ENCODE data around the gene FADS3. TPM values are rescaled to one million over a fixed set of nuclear protein-coding genes. Genes with fewer than 3 reads are reported as not detected.
A peak's percentile ranks its signal among the peaks of the same experiment; 100 is the strongest.

The FADS3 gene
- total and polyA plus RNA-seq, 2 of the 13 experiments (the other 11 are each of a cell fraction or from before 2014, with no cell fraction given), result 13.4 to 23.2 TPM

DNA sequence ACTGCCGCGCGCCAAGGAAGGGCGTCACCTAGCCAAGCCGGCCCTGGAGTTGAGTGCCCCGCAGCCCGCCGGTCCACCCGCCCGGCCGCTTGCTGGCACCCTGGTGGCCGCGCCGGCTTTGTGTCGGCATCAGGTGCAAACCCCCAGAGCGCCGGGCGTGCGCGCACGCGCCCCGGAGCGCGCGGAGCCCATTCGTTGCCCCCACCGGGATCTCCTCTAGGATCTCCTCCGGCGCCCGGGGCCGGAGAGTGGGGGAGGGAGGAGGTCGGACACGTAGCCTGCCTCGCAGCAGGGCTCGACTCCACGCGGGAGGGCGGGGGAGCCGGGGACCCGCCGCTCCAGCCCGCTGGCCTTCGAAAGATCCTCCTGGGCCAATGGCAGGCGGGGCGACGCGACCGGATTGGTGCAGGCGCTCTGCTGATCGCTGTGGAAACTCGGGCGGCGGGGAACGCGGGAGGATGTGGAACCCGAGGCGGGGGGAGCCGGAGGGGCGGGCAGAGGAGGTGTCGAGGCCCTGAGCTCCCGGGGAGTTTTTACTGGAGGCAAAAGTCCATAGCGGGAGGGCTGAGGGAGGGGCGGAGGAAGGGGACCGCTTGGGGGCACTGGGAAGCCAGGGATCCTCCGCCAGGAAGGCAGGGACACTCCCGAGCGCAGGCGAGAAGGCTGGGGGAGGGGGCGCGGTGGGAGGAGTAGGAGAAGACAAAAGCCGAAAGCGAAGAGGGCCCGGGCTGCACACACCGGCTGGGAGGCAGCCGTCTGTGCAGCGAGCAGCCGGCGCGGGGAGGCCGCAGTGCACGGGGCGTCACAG lies 63.6 kb downstream of the FADS3 start, which contains the start of gene FADS2 (continued):
- TF ChIP-seq ZNF781 (CRISPR knock-in tag; IDR thresholded peaks at IDR 0.05; ENCODE audit: borderline replicate concordance, not compliant biosample characterization) (no peak), FOSL2 (CRISPR knock-in tag; IDR thresholded peaks at IDR 0.05) (no peak), EP300 (IDR thresholded peaks at IDR 0.05; ENCODE audit: low read depth in 2 of 2, low read length in 2 of 2) (no peak), EP300 (CRISPR knock-in tag; IDR thresholded peaks at IDR 0.05; ENCODE audit: borderline replicate concordance) (no peak), JARID2 (CRISPR knock-in tag; IDR thresholded peaks at IDR 0.05; ENCODE audit: insufficient replicate concordance) (no peak), ZNF891 (CRISPR knock-in tag; IDR thresholded peaks at IDR 0.05) (no peak), HCFC1 (IDR thresholded peaks at IDR 0.05; ENCODE audit: low read depth, low read length) (no peak), ZEB1 (IDR thresholded peaks at IDR 0.05; ENCODE audit: insufficient replicate concordance, low read depth) (no peak), ZNF431 (CRISPR knock-in tag; IDR thresholded peaks at IDR 0.05; ENCODE audit: borderline replicate concordance, low read depth) (no peak), PHF8 (CRISPR knock-in tag; IDR thresholded peaks at IDR 0.05) (no peak), HOXA9 (CRISPR knock-in tag; IDR thresholded peaks at IDR 0.05; ENCODE audit: borderline replicate concordance) (peak; percentile 18; the same call in 1 of the 2 replicates), KDM1A (CRISPR knock-in tag; IDR thresholded peaks at IDR 0.05) (no peak), SAP130 (CRISPR knock-in tag; IDR thresholded peaks at IDR 0.05; ENCODE audit: low read depth) (no peak), MYC (CRISPR knock-in tag; IDR thresholded peaks at IDR 0.05; ENCODE audit: borderline replicate concordance) (no peak; the same call in 1 of the 2 replicates), ZNF20 (CRISPR knock-in tag; IDR thresholded peaks at IDR 0.05) (no peak)
- TF ChIP-seq, protein P1, sequence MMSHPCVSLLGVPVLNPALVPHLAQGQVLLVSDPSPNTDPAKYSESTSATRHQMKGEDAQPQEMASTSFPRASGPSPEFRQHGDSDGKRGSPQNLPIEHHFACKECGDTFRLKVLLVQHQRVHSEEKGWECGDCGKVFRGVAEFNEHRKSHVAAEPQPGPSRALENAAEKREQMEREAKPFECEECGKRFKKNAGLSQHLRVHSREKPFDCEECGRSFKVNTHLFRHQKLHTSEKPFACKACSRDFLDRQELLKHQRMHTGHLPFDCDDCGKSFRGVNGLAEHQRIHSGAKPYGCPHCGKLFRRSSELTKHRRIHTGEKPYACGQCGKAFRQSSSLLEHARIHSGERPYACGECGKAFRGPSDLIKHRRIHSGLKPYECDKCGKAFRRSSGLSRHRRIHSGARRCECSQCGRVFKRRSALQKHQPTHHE (CRISPR knock-in tag; IDR thresholded peaks at IDR 0.05; ENCODE audit: borderline replicate concordance), result peak; percentile 26
- TF ChIP-seq, protein P2, sequence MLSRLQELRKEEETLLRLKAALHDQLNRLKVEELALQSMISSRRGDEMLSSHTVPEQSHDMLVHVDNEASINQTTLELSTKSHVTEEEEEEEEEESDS (CRISPR knock-in tag; IDR thresholded peaks at IDR 0.05; ENCODE audit: borderline replicate concordance), result no peak
- TF ChIP-seq, protein P3, sequence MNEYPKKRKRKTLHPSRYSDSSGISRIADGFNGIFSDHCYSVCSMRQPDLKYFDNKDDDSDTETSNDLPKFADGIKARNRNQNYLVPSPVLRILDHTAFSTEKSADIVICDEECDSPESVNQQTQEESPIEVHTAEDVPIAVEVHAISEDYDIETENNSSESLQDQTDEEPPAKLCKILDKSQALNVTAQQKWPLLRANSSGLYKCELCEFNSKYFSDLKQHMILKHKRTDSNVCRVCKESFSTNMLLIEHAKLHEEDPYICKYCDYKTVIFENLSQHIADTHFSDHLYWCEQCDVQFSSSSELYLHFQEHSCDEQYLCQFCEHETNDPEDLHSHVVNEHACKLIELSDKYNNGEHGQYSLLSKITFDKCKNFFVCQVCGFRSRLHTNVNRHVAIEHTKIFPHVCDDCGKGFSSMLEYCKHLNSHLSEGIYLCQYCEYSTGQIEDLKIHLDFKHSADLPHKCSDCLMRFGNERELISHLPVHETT (CRISPR knock-in tag; conservative IDR thresholded peaks at IDR 0.05), result no peak
- TF ChIP-seq, protein P4, sequence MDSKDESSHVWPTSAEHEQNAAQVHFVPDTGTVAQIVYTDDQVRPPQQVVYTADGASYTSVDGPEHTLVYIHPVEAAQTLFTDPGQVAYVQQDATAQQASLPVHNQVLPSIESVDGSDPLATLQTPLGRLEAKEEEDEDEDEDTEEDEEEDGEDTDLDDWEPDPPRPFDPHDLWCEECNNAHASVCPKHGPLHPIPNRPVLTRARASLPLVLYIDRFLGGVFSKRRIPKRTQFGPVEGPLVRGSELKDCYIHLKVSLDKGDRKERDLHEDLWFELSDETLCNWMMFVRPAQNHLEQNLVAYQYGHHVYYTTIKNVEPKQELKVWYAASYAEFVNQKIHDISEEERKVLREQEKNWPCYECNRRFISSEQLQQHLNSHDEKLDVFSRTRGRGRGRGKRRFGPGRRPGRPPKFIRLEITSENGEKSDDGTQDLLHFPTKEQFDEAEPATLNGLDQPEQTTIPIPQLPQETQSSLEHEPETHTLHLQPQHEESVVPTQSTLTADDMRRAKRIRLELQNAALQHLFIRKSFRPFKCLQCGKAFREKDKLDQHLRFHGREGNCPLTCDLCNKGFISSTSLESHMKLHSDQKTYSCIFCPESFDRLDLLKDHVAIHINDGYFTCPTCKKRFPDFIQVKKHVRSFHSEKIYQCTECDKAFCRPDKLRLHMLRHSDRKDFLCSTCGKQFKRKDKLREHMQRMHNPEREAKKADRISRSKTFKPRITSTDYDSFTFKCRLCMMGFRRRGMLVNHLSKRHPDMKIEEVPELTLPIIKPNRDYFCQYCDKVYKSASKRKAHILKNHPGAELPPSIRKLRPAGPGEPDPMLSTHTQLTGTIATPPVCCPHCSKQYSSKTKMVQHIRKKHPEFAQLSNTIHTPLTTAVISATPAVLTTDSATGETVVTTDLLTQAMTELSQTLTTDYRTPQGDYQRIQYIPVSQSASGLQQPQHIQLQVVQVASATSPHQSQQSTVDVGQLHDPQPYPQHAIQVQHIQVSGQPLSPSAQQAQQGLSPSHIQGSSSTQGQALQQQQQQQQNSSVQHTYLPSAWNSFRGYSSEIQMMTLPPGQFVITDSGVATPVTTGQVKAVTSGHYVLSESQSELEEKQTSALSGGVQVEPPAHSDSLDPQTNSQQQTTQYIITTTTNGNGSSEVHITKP (CRISPR knock-in tag; IDR thresholded peaks at IDR 0.05; ENCODE audit: low read depth), result no peak
- TF ChIP-seq, protein P5, sequence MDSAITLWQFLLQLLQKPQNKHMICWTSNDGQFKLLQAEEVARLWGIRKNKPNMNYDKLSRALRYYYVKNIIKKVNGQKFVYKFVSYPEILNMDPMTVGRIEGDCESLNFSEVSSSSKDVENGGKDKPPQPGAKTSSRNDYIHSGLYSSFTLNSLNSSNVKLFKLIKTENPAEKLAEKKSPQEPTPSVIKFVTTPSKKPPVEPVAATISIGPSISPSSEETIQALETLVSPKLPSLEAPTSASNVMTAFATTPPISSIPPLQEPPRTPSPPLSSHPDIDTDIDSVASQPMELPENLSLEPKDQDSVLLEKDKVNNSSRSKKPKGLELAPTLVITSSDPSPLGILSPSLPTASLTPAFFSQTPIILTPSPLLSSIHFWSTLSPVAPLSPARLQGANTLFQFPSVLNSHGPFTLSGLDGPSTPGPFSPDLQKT (CRISPR knock-in tag; IDR thresholded peaks at IDR 0.05; ENCODE audit: borderline replicate concordance), result no peak
- TF ChIP-seq, protein P6, sequence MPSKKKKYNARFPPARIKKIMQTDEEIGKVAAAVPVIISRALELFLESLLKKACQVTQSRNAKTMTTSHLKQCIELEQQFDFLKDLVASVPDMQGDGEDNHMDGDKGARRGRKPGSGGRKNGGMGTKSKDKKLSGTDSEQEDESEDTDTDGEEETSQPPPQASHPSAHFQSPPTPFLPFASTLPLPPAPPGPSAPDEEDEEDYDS (CRISPR knock-in tag; IDR thresholded peaks at IDR 0.05), result peak; percentile 52; the same call in 1 of the 2 replicates
